ENCODE results near the gene RUNDC3A.
A peak's percentile ranks its signal among the peaks of the same experiment; 100 is the strongest.

RUNDC3A gene

GRCh38 chr17:44308865-44309264, 464 bp downstream of the RUNDC3A start:
- Histone ChIP-seq H3K4me3 (ENCODE audit: low read depth, low read length) (no peak overlapping the region), H3K9ac (peak overlapping the region; percentile 21)
- TF ChIP-seq CTCF (IDR thresholded peaks at IDR 0.05): no peak

GRCh38 chr17:44309472-44309871, 1.1 kb downstream of the RUNDC3A start:
- no peaks in the 10 kb centered on the region for H3K27me3 ChIP-seq (ENCODE audit: control insufficient read depth, insufficient read depth, low read length)
- H2AFZ ChIP-seq: peak overlapping the region; percentile 69
- H3K9ac ChIP-seq: peak overlapping the region; percentile 21
- H3K4me1 ChIP-seq: peaks cover 18% of the 10 kb centered on the region
- H3K4me2 ChIP-seq (ENCODE audit: low read length): no peak overlapping the region
- no peaks in the 10 kb centered on the region for H3K9me3 ChIP-seq (ENCODE audit: control insufficient read depth, low read length)
- H3K79me2 ChIP-seq: peaks cover 6% of the 10 kb centered on the region
- H3K36me3 ChIP-seq (ENCODE audit: control insufficient read depth, insufficient read depth, low read length): no peaks in the 10 kb centered on the region
- peak; percentile 26 for TF ChIP-seq CTCF (IDR thresholded peaks at IDR 0.05)
- H3K27ac ChIP-seq: peak overlapping the region; percentile 94
- H3K4me3 ChIP-seq (ENCODE audit: low read depth, low read length): no peak overlapping the region

More at GRCh38 chr17:44308865-44309264, 464 bp downstream of the RUNDC3A start:
- H3K9me3 ChIP-seq (ENCODE audit: control insufficient read depth, low read length): no peaks in the 10 kb centered on the region
- peaks cover 9% of the 10 kb centered on the region for H3K79me2 ChIP-seq
- peak overlapping the region; percentile 69 for H2AFZ ChIP-seq
- H3K36me3 ChIP-seq (ENCODE audit: control insufficient read depth, insufficient read depth, low read length): no peaks in the 10 kb centered on the region
- H3K27ac ChIP-seq: peak overlapping the region; percentile 94
- peaks cover 18% of the 10 kb centered on the region for H3K4me1 ChIP-seq
- peak overlapping the region; percentile 33 for H3K4me2 ChIP-seq (ENCODE audit: low read length)
- no peaks in the 10 kb centered on the region for H3K27me3 ChIP-seq (ENCODE audit: control insufficient read depth, insufficient read depth, low read length)

- Histone ChIP-seq H3K27me3 (ENCODE audit: control insufficient read depth, insufficient read depth, low read length) (no peaks in the 10 kb centered on the region), H3K79me2 (peaks cover 4% of the 10 kb centered on the region), H3K4me2 (ENCODE audit: low read length) (no peak overlapping the region), H3K4me3 (ENCODE audit: low read depth, low read length) (no peak overlapping the region), H3K27ac (peak overlapping the region; percentile 19), H3K9ac (no peak overlapping the region), H3K4me1 (peaks cover 14% of the 10 kb centered on the region), H3K9me3 (ENCODE audit: control insufficient read depth, low read length) (no peaks in the 10 kb centered on the region), H2AFZ (no peak overlapping the region), H3K36me3 (ENCODE audit: control insufficient read depth, insufficient read depth, low read length) (no peaks in the 10 kb centered on the region)
- no peak for TF ChIP-seq CTCF (IDR thresholded peaks at IDR 0.05)
These were observed 1.8 kb downstream of the RUNDC3A start for GRCh38 chr17:44310188-44310587.

GRCh38 chr17:44310609-44311376, 2.4 kb downstream of the RUNDC3A start:
- no peak overlapping the region for H3K4me3 ChIP-seq (ENCODE audit: low read depth, low read length)
- TF ChIP-seq CTCF (IDR thresholded peaks at IDR 0.05): no peak
- H3K9me3 ChIP-seq (ENCODE audit: control insufficient read depth, low read length): no peaks in the 10 kb centered on the region
- no peak overlapping the region for H3K27ac ChIP-seq
- H3K9ac ChIP-seq: no peak overlapping the region
- peaks cover 4% of the 10 kb centered on the region for H3K79me2 ChIP-seq
- no peaks in the 10 kb centered on the region for H3K36me3 ChIP-seq (ENCODE audit: control insufficient read depth, insufficient read depth, low read length)
- H3K4me2 ChIP-seq (ENCODE audit: low read length): no peak overlapping the region
- peaks cover 18% of the 10 kb centered on the region for H3K4me1 ChIP-seq
- no peak overlapping the region for H2AFZ ChIP-seq
- no peaks in the 10 kb centered on the region for H3K27me3 ChIP-seq (ENCODE audit: control insufficient read depth, insufficient read depth, low read length)
